Neuronal stem cell (in vitro differentiated cells): Measurements from ENCODE around the gene NOXRED1.
A peak's percentile ranks its signal among the peaks of the same experiment; 100 is the strongest.

ENCODE experiments used
- DNase-seq: peaks from one replicate; pipeline ENCODE4 v3.0.0-alpha.2; 2013; ENCODE audit warnings: low spot score
- H2AFZ ChIP-seq: one replicate; pipeline ENCODE4 v1.6.1; 2013; ENCODE audit warnings: mild to moderate bottlenecking, low read length, inconsistent platforms
- H2AK5ac ChIP-seq: 2 replicates; pipeline ENCODE4 v1.6.1; 2013; ENCODE audit warnings: low read depth, mild to moderate bottlenecking, inconsistent platforms, low read length, moderate library complexity, mixed read lengths
- H2BK120ac ChIP-seq: 2 replicates; pipeline ENCODE4 v1.6.1; 2013; ENCODE audit warnings: low read depth, mild to moderate bottlenecking, inconsistent platforms, low read length, moderate library complexity, mixed read lengths
- H2BK12ac ChIP-seq: one replicate; pipeline ENCODE4 v1.6.1; 2013; ENCODE audit warnings: low read length, inconsistent platforms
- H2BK15ac ChIP-seq: 2 replicates; pipeline ENCODE4 v1.6.1; 2013; ENCODE audit warnings: mild to moderate bottlenecking, low read length, inconsistent platforms, mixed read lengths
- H2BK5ac ChIP-seq: one replicate; pipeline ENCODE4 v1.6.1; 2013; ENCODE audit warnings: inconsistent platforms, mild to moderate bottlenecking, low read length, moderate library complexity
- H3K14ac ChIP-seq: one replicate; pipeline ENCODE4 v1.6.1; 2013; ENCODE audit warnings: low read length, inconsistent platforms
- H3K18ac ChIP-seq: 2 replicates; pipeline ENCODE4 v1.6.1; 2013; ENCODE audit warnings: low read length, inconsistent platforms
- H3K23ac ChIP-seq: 2 replicates; pipeline ENCODE4 v1.6.1; 2013; ENCODE audit warnings: low read depth, mild to moderate bottlenecking, mixed read lengths, low read length, inconsistent platforms; ENCODE audit not compliant: poor library complexity
- H3K27ac ChIP-seq: replicated peaks from 3 replicates; pipeline ENCODE4 v1.5.1; 2013; ENCODE audit warnings: low read length, inconsistent platforms
- H3K27me3 ChIP-seq, 3 experiments: 2 replicates each; pipeline ENCODE4 v1.6.1; 2013; ENCODE audit warnings: low read length in 3 of 3, mild to moderate bottlenecking in 2 of 3, inconsistent platforms in 1 of 3, low read depth in 1 of 3, mixed read lengths in 1 of 3, moderate library complexity in 1 of 3; ENCODE audit not compliant: control insufficient read depth in 3 of 3, insufficient read depth in 3 of 3
- H3K36me3 ChIP-seq, 2 donors: replicated peaks in 1 of 2; 2 replicates each; pipeline ENCODE4 v1.6.1; 2013; ENCODE audit warnings: low read length in 2 of 2; ENCODE audit not compliant: control insufficient read depth in 2 of 2, insufficient read depth in 2 of 2
- H3K4ac ChIP-seq: 2 replicates; pipeline ENCODE4 v1.6.1; 2013; ENCODE audit warnings: inconsistent platforms, mild to moderate bottlenecking, low read length, moderate library complexity
- H3K4me1 ChIP-seq, 2 donors: 1 replicate in 1 of 2; 2 replicates in 1 of 2; pipeline ENCODE4 v1.6.1; 2013; ENCODE audit warnings: low read length in 2 of 2, low read depth in 1 of 2; ENCODE audit not compliant: control insufficient read depth in 2 of 2, insufficient read depth in 1 of 2
- H3K4me2 ChIP-seq: one replicate; pipeline ENCODE4 v1.6.1; 2013; ENCODE audit warnings: mild to moderate bottlenecking, low read length, inconsistent platforms; ENCODE audit not compliant: insufficient read depth, poor library complexity, severe bottlenecking
- H3K4me3 ChIP-seq, 2 donors: 2 replicates each; pipeline ENCODE4 v1.5.1; 2013; ENCODE audit warnings: low read length in 2 of 2, mild to moderate bottlenecking in 2 of 2, inconsistent platforms in 1 of 2, moderate library complexity in 1 of 2
- H3K79me1 ChIP-seq: one replicate; pipeline ENCODE4 v1.6.1; 2013; ENCODE audit warnings: low read depth, mild to moderate bottlenecking, inconsistent platforms, low read length, moderate library complexity
- H3K9ac ChIP-seq: one replicate; pipeline ENCODE4 v1.6.1; 2013; ENCODE audit warnings: mild to moderate bottlenecking, low read depth, low read length, inconsistent platforms; ENCODE audit not compliant: poor library complexity
- H3K9me3 ChIP-seq, 2 donors: replicated peaks in 1 of 2; 2 replicates each; pipeline versions ENCODE3 to v1.6.1; 2013; ENCODE audit warnings: low read length in 2 of 2, mild to moderate bottlenecking in 2 of 2, inconsistent platforms in 1 of 2, low read depth in 1 of 2, mixed read lengths in 1 of 2, moderate library complexity in 1 of 2; ENCODE audit not compliant: control insufficient read depth in 2 of 2, insufficient read depth in 1 of 2
- H4K8ac ChIP-seq: one replicate; pipeline ENCODE4 v1.6.1; 2013; ENCODE audit warnings: low read depth, mild to moderate bottlenecking, inconsistent platforms, low read length, moderate library complexity
- H4K91ac ChIP-seq: one replicate; pipeline ENCODE4 v1.6.1; 2013; ENCODE audit warnings: low read length, low read depth, mild to moderate bottlenecking, inconsistent platforms; ENCODE audit not compliant: poor library complexity
- WGBS, 2 donors: extraction: QIAGEN DNeasy Blood & Tissue Kit; methylation state at CpG; one replicate each; pipeline ENCODE4 v1.1.7; 2013; ENCODE audit warnings: missing lambda C conversion rate in 2 of 2, mixed read lengths in 1 of 2; ENCODE audit not compliant: insufficient read length in 2 of 2, insufficient replicate concordance in 1 of 2; ENCODE audit errors: extremely low coverage in 2 of 2; 5-methylcytosine and 5-hydroxymethylcytosine counted together

The NOXRED1 gene

DNA sequence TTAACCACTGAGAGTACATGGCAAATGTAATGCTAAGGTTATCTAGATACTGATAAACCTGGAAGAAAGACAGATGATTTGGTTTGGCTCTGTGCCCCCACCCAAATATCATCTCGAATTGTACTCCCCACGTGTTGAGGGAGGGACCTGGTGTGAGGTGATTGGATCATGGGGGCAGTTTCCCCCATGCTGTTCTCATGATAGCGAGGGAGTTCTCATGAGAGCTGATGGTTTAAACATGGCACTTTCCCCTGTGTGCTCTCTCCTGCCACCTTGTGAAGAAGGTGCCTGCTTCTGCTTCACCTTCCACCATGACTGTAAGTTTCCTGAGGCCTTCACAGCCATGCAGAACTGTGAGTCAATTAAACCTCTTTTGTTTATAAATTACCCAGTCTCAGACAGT is 14.2 kb downstream of the NOXRED1 start:
- Histone ChIP-seq H3K9ac (no peak overlapping the region), H3K79me1 (no peaks in the 10 kb centered on the region), H2BK120ac (no peak overlapping the region), H3K9me3 (no peaks in the 10 kb centered on the region), H3K18ac (no peak overlapping the region), H3K27me3 (no peaks in the 10 kb centered on the region), H4K91ac (no peak overlapping the region), H3K36me3 (no peaks in the 10 kb centered on the region), H2BK12ac (no peak overlapping the region), H3K27ac (no peak overlapping the region), H3K4ac (no peak overlapping the region), H3K4me2 (no peak overlapping the region), H2BK15ac (no peak overlapping the region), H3K4me3 (no peak overlapping the region), H3K23ac (no peak overlapping the region), H3K4me1 (no peaks in the 10 kb centered on the region), H3K14ac (no peak overlapping the region), H2AFZ (peak overlapping the region; percentile 65), H4K8ac (no peak overlapping the region), H2BK5ac (no peak overlapping the region), H2AK5ac (no peak overlapping the region)
- DNase-seq = no peak
- no CpG with 5 or more reads among the region's 3 CpGs for WGBS, 2 donors

GRCh38 chr14:77407158-77407557 is 16.2 kb downstream of the NOXRED1 start:
- Histone ChIP-seq H2AFZ (no peak overlapping the region), H2BK15ac (no peak overlapping the region), H4K91ac (no peak overlapping the region), H3K79me1 (no peaks in the 10 kb centered on the region), H2BK120ac (no peak overlapping the region), H3K4ac (no peak overlapping the region), H3K18ac (no peak overlapping the region), H2BK12ac (no peak overlapping the region), H3K4me2 (no peak overlapping the region), H2AK5ac (no peak overlapping the region), H4K8ac (no peak overlapping the region), H3K9me3 (no peaks in the 10 kb centered on the region), H3K4me3 (no peak overlapping the region), H3K14ac (no peak overlapping the region), H3K27me3 (no peaks in the 10 kb centered on the region), H3K9ac (no peak overlapping the region), H3K36me3 (no peaks in the 10 kb centered on the region), H2BK5ac (no peak overlapping the region), H3K23ac (no peak overlapping the region), H3K27ac (no peak overlapping the region), H3K4me1 (no peaks in the 10 kb centered on the region)
- no CpG with 5 or more reads among the region's 2 CpGs for WGBS, 2 donors
- DNase-seq = no peak

DNA sequence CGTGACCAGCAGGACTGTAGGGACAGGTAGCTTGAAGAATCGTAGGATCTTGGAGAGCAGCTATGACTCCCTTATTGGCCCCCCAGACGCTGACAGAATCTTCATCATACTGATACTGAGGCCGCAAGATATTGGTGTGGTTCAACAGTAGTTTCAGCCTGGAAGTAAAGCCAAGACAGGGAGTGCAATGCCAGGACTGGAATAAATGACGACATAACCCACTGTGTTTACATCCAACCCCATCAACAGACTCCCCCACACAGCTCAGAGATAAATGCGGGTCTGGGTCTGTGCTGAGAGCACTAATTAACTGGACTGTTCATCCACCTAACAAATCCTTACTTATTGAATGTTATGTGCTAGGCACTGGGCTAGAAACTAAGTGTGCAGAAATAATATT is 16.6 kb downstream of the NOXRED1 start:
- H4K91ac ChIP-seq = no peak overlapping the region
- no peak overlapping the region for H3K14ac ChIP-seq
- H3K79me1 ChIP-seq = no peaks in the 10 kb centered on the region
- no peak overlapping the region for H3K4me2 ChIP-seq
- no peak overlapping the region for H3K18ac ChIP-seq
- H3K4me3 ChIP-seq = no peak overlapping the region
- no peak overlapping the region for H3K23ac ChIP-seq
- no peak overlapping the region for H4K8ac ChIP-seq
- no peaks in the 10 kb centered on the region for H3K36me3 ChIP-seq
- H3K4ac ChIP-seq = no peak overlapping the region
- H3K27me3 ChIP-seq = no peaks in the 10 kb centered on the region
- no CpG with 5 or more reads among the region's 6 CpGs for WGBS, 2 donors
- no peak overlapping the region for H2BK120ac ChIP-seq
- H3K4me1 ChIP-seq = no peaks in the 10 kb centered on the region
- DNase-seq = no peak
- no peaks in the 10 kb centered on the region for H3K9me3 ChIP-seq
- H2AFZ ChIP-seq = no peak overlapping the region
- H3K9ac ChIP-seq = no peak overlapping the region
- no peak overlapping the region for H3K27ac ChIP-seq
- H2BK12ac ChIP-seq = no peak overlapping the region
- no peak overlapping the region for H2BK5ac ChIP-seq
- H2BK15ac ChIP-seq = no peak overlapping the region
- H2AK5ac ChIP-seq = no peak overlapping the region

DNA sequence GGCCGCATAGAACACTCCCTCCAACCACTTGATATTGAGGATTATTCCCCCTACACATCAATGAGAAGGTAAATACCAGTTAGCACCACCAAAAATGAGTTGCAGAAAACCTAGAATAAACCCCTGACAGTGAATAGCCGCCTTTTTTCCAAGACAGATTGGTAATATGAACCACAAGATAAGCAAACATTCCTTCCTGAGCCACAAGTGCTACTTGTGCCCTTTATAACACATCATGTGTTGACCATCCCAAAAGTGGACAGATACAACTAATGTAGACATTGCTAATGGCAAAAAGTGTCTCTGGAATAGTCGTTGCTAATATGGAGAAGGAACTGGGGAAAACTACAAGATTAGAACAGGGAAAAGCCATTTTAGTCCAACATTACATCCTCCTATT is 17.2 kb downstream of the NOXRED1 start:
- H2BK12ac ChIP-seq = no peak overlapping the region
- no peak overlapping the region for H2BK15ac ChIP-seq
- no peak overlapping the region for H2BK5ac ChIP-seq
- H3K36me3 ChIP-seq = no peaks in the 10 kb centered on the region
- no peaks in the 10 kb centered on the region for H3K9me3 ChIP-seq
- no peak overlapping the region for H2AK5ac ChIP-seq
- no peak overlapping the region for H3K4ac ChIP-seq
- H3K4me3 ChIP-seq = no peak overlapping the region
- no peak overlapping the region for H2AFZ ChIP-seq
- H4K91ac ChIP-seq = no peak overlapping the region
- no peaks in the 10 kb centered on the region for H3K79me1 ChIP-seq
- DNase-seq = no peak
- H3K14ac ChIP-seq = no peak overlapping the region
- H3K4me2 ChIP-seq = no peak overlapping the region
- H3K27ac ChIP-seq = no peak overlapping the region
- WGBS, 2 donors = no CpG with 5 or more reads among the region's 3 CpGs
- H3K18ac ChIP-seq = no peak overlapping the region
- H4K8ac ChIP-seq = no peak overlapping the region
- H3K23ac ChIP-seq = no peak overlapping the region
- H3K27me3 ChIP-seq = no peaks in the 10 kb centered on the region
- H3K4me1 ChIP-seq = no peaks in the 10 kb centered on the region
- no peak overlapping the region for H3K9ac ChIP-seq
- H2BK120ac ChIP-seq = no peak overlapping the region
